Renal cortex interstitium (tissue), 11 donors: ENCODE results near the gene SLC26A1. TPM values are rescaled to one million over a fixed set of nuclear protein-coding genes. Genes with fewer than 3 reads are reported as not detected.

Source experiments
- DNase-seq, 11 donors: peaks; one replicate each; pipeline ENCODE4 v3.0.0-alpha.2; 2013; ENCODE audit warnings: low read depth in 9 of 11, low spot score in 4 of 11; ENCODE audit errors: extremely low read depth in 1 of 11
- polyA plus RNA-seq, 3 donors: library from polyadenylated mRNA; unstranded; fragments of 120-200 nt; gene quantifications; one replicate each; pipeline ENCODE4 v1.2.1, GENCODE V29; 2013; ENCODE audit not compliant: insufficient read length in 3 of 3

The SLC26A1 gene
- polyA plus RNA-seq, 3 donors = 8.2 to 15.9 (median 14.0) TPM

DNA sequence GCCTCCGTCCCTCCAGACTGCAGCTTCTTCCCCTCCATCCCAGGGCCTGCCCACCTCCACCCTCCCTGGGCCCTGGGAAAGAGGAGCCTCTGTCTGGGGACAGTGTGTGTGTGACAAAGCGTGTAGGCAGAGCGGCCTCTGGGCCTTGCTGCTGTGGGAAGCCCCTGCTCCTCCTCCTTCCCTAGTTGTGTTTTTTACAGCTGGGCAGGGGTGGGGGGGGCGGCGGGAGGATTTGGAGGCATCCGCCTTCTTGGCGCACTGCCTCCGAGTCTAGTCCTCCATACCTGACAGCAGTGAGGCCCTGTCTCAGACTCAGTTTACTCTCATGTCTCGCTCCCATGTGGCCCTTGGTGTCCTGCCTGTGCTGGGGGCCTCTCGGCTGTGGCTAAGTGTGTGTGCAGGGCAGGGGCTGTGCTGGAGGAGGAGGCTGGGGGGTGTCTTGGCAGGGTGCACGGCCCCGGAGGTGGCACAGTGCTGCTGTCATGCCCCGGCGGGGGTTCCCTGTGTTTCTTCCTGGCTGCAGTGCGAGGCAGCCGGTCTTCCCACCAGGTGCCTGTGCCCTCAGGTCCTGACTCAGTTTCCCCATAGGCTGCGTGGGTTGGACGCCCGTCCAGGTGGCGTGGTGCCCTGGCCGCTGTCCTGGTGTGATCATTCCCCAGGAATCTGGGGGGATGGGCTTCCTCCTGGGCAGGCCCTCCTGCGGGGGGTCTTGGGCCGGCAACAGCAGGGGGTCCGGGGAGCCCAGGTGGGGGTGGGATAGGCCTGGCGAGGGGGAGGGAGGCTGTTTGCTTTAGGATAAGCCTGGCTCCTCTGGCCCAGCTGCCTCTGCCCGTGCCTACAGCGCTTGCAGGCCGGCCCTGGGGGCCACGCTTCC is 25.2 kb upstream of the SLC26A1 start:
- DNase-seq = no peak

GRCh38 chr4:1017706-1018105 is 24.5 kb upstream of the SLC26A1 start:
- no peak for DNase-seq

DNA sequence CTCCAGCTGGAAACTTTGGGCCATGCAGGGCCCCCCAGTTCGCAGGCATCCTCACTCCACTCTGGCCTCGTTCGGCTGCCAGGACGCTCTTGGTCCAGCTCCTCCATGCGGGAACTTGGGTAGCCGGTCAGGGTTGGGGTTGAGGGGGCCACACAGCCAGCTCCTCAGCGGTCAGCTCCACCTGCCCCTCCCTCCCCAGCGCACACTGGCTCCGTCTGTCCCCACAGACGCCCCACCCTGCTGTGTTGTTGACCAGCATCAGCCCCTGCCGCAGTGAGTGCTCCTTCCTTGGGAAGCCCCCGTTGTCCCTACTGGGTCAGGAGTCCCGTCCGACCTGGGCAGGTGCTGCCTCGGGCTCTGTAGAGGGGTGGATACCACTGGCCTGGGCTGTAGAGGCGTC is 24.0 kb upstream of the SLC26A1 start:
- no peak for DNase-seq

DNA sequence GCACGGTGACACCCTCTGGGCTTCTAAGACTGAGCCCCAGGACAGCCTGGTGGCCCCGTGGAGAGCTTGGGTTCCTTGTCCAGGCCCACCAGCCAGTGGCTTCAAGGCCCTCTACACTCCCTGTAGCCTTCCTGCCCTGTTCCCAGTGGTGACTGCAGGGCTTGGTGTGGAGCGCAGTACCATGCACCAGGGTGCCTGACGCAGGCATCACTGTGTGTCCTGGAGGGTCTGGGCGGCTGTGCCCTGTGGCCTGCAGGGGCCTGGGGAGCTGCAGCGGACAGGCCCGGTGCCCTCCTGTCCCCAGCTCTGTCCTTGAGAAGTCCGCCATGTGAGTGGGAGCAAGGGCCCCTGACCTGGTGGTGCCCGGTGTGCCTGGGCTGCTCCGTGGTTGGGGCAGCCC is 22.5 kb upstream of the SLC26A1 start:
- DNase-seq = no peak

DNA sequence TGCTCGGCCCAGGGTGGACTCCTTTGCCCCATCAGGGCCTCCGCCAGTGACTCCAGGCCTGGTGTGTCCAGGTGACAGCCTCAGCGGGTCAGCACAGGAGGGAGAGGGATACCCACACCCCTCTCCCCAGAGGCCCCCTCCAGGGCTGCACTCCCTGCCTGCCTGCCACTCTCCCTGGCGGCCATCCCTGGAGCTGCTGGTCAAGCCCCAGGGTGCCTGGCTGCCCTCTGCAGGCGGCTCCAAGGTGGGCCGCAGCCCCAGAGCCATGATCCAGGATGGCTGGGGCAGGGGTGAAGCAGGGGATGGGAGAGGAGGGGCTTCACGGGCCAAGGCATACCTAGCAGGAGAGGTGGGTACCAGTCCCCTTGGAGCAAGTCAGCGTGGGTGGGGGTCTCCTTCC is 22.0 kb upstream of the SLC26A1 start:
- no peak for DNase-seq

GRCh38 chr4:1014291-1015167 is 21.3 kb upstream of the SLC26A1 start:
- DNase-seq = no peak

DNA sequence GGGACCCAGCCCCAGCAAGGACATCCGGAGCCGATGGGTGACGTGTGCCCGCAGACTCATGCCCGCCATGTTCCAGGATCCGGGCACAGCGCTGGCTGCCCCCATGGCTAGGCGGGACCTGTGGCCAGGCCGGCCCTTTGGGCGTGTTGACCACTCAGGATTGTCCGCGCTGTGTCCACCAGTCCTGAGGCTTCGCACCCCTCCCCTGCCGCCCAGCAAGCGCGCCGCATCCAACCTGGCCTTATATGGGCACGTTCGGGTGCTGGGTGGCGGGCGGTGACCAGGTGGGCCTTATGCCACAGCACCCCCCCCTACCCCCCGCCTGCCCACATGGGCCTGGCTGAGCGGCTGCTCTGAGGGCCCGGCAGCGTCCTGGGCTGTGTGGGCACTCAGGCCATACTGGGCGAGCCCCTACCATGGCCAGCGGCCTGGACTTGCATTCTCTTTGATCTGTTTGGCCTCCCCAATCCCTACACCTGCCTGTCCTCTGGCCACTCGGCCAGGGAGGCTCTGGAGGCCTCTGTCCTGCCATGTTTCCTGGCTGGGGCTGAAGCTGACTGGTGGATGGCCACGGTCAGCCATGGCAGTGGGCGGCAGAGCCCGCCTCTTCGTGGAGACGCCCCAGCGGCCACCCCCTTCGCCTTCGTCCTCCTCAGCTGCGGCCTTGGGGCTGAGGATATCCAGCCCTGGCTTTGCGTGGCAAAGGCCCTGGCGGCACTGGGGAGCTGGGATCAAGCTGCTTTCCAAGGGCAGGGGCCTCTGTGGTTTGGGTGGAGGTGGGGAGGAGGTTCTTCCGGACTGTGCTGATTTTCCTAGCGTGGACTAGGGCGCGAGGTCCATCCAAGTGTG is 20.2 kb upstream of the SLC26A1 start:
- no peak for DNase-seq

DNA sequence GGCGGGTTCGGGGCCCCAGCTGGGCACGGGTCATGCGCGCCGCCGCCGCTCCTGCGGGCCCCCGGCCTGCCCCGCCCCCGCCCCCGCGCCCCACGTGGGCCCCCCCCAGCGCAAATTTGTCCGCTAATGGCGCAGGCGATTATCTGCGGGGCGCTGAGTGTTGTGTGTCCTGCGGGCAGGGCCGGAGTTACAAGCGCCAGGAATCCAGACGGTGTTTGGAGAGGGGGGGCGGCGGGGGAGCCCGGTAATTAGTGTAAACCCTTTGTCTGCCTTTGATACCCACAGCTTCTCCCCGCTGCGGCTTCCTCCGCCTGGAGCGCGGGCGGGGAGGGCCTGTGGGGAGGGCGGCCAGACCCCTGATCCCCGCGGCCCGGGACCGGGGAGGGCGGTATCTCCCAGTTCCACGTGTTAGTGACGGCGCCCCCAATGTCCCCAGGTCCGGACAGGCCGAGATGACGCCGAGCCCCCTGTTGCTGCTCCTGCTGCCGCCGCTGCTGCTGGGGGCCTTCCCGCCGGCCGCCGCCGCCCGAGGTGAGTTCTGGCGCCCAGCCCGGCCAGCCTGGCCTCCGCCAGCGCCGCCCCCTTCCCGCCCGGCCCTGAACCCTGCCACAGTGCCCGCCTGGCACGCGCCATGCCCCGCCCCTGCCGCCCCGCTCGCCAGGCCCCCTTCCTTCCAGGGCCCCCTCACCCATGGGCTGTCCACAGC is 19.0 kb upstream of the SLC26A1 start:
- DNase-seq = no peak

DNA sequence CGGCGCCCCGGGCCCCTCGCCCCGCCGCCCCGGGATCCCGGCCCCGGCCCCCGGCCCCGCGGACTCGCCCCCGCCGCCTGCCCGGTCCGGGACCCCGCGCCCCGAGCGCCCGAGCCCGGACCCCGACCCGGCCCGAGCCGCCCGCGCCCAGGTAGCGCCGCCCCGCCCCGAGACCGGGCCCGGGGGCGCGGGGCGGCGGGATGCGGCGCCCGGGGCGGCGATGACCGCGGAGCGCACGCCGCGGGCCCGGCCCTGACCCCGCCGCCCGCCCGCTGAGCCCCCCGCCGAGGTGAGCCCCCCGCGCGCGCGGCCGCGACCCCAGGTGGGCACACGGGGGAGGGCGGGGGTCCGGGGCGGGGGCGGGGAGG is 18.4 kb upstream of the SLC26A1 start:
- DNase-seq = no peak

DNA sequence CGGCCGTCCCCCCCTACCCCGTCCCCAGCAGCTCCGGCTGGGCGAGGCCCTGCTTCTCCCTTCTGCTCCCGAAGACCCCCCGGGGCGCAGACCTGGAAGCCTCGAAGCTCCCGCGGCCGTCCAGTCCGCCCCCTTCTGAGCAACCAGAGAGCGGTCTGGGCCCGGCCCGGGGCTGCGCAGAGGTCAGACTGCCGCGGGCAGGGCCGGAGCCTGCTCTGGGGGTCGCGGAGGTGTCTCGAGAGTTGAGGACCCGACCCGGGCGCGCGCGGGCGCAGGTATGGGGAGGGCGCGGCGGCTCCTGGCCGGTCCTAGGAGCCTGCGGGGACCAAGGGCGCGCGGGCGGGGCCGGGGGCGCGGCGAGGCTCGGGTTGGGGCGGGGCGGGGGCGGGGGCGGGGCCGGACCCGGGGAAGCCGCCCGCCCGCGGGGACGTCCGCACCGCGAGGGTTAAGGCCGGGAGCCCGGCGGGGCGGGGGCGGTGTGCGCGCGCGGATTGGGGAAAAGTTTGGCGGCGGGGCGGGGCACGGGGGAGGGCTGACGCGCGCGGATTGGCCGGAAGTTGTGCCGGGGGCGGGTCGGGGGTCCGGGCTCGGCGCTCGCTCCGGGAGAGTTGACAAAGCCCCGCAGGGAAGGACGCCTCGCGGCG is 17.9 kb upstream of the SLC26A1 start, which contains the start of gene FGFRL1:
TSS of gene FGFRL1 (plus strand) at position 605 of the 644 bp plus-strand sequence. CDS start 860 bp downstream, outside the sequence.
- peak in 8 of 11 donors; percentile 73 to 88 (median 82) for DNase-seq

- DNase-seq = no peak
Observed at GRCh38 chr4:1010395-1011021, 17.3 kb upstream of the SLC26A1 start.

GRCh38 chr4:1009542-1010394 is 16.6 kb upstream of the SLC26A1 start:
- DNase-seq = no peak

GRCh38 chr4:1008840-1009541 is 15.8 kb upstream of the SLC26A1 start:
- no peak for DNase-seq

- DNase-seq = no peak
Observed at GRCh38 chr4:1006856-1007255, 13.7 kb upstream of the SLC26A1 start.

DNA sequence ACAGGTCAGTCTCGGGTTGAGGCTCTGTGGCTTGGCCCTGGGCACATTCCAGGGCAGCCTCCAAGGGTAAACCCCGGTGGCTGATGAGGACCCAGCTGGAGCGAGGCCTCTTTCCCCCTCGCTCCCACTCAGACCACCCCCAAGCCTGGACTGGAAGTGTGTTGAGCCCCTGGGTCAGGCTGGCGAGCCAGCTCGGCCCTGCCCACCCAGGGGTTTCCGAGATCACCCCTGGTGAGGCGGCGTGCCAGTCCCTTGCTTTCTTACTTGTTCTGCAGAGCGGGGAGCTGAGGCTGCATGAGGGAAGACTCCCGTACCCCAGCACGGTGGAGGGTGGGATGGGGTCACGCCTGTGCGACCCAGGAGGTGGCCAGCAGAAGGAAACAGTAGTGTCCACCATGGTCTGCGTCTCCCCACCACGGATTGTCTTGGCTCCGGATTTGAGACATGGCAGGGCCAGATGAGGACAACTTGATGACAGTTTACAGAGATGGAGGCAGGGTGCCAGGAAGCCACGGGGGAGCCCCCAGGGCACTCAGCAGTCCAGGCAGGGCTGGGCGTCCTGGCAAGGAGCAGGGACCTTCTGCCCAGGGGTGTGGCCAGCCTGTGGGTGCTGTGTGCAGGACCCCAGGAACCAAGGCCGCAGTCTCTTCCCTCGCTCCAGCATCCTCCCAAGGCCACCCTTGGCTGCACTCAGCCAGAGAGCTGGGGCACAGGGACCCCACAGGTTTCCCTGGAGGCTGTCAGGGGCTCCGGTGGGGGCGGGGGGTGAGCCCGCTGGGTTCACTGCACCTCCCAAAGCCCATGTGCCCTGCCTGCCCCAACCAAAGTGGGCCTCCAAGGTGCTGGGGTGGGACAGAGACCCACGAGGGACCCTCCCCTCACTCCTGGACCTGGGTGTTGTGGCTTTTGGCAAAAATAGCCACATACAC is 11.6 kb upstream of the SLC26A1 start:
- no peak for DNase-seq
